Chondrocyte (in vitro differentiated cells): ENCODE results near the gene ZBTB8A. TPM values are rescaled to one million over a fixed set of nuclear protein-coding genes. Genes with fewer than 3 reads are reported as not detected.

ENCODE experiments used
- DNase-seq: peaks from one replicate; pipeline ENCODE4 v3.0.0; 2021; ENCODE audit warnings: mixed read lengths, low spot score
- H3K27ac Mint-ChIP-seq: one replicate; pipeline ENCODE4 v1.8.0; 2021; ENCODE audit warnings: mild to moderate bottlenecking, moderate library complexity, mixed read lengths; ENCODE audit not compliant: unreplicated experiment
- H3K27me3 Mint-ChIP-seq: 2 replicates; pipeline ENCODE4 v1.8.0; 2021; ENCODE audit warnings: low read depth, mixed read lengths
- H3K36me3 Mint-ChIP-seq: 2 replicates; pipeline ENCODE4 v1.8.0; 2021; ENCODE audit warnings: low read depth, mixed read lengths
- H3K4me1 Mint-ChIP-seq: 2 replicates; pipeline ENCODE4 v1.8.0; 2021; ENCODE audit warnings: low read depth, mild to moderate bottlenecking, mixed read lengths
- H3K4me3 Mint-ChIP-seq: one replicate; pipeline ENCODE4 v1.8.0; 2021; ENCODE audit warnings: mild to moderate bottlenecking, moderate library complexity, mixed read lengths; ENCODE audit not compliant: unreplicated experiment
- H3K9me3 Mint-ChIP-seq: 2 replicates; pipeline ENCODE4 v1.8.0; 2021; ENCODE audit warnings: low read depth, mixed read lengths
- CTCF ChIP-seq: fragments of 200-600 bp; sonication (generic); IDR thresholded peaks from 2 replicates; pipeline ENCODE4 v1.5.0; 2021; ENCODE audit warnings: antibody characterized with exemption, mild to moderate bottlenecking, moderate library complexity
- total RNA-seq: library from RNA; stranded (reverse); gene quantifications from 3 replicates; pipeline ENCODE4 v1.2.1, GENCODE V29; 2021

ZBTB8A gene
- total RNA-seq, 1 donor from 2014 or later, result 12.7 TPM

GRCh38 chr1:32644426-32644825 lies 105.2 kb downstream of the ZBTB8A start:
- H3K4me3 Mint-ChIP-seq, result no peak overlapping the region
- no peak for TF ChIP-seq CTCF
- no peaks in the 10 kb centered on the region for H3K36me3 Mint-ChIP-seq
- H3K27me3 Mint-ChIP-seq, result no peaks in the 10 kb centered on the region
- no peak overlapping the region for H3K27ac Mint-ChIP-seq
- H3K9me3 Mint-ChIP-seq, result no peaks in the 10 kb centered on the region
- peaks cover 18% of the 10 kb centered on the region for H3K4me1 Mint-ChIP-seq
- DNase-seq, result no peak

- TF ChIP-seq CTCF, result no peak
- Mint-ChIP-seq H3K27ac (peak overlapping the region; percentile 3), H3K27me3 (no peaks in the 10 kb centered on the region), H3K9me3 (no peaks in the 10 kb centered on the region), H3K4me1 (peaks cover 29% of the 10 kb centered on the region), H3K36me3 (no peaks in the 10 kb centered on the region), H3K4me3 (no peak overlapping the region)
- DNase-seq, result no peak
Measured at GRCh38 chr1:32647308-32648134, 108.3 kb downstream of the ZBTB8A start.

GRCh38 chr1:32650248-32650751 lies 111.1 kb downstream of the ZBTB8A start, which contains the start of gene ZBTB8OS:
TSS of gene ZBTB8OS (minus strand) at chr1:32650550. CDS start at chr1:32650529, 21 bp downstream.
- Mint-ChIP-seq H3K27ac (peak within 1 kb of the TSS; percentile 99), H3K9me3 (no peaks in the 10 kb centered on the region), H3K27me3 (no peaks in the 10 kb centered on the region), H3K4me1 (peaks cover 44% of the 10 kb centered on the region), H3K36me3 (peaks cover 4% of the 10 kb centered on the region), H3K4me3 (peak within 1 kb of the TSS; percentile 92)
- DNase-seq, result peak; percentile 93
- no peak for TF ChIP-seq CTCF

- peak within 1 kb of the TSS; percentile 92 for H3K4me3 Mint-ChIP-seq
- peaks cover 10% of the 10 kb centered on the region for H3K36me3 Mint-ChIP-seq
- no peaks in the 10 kb centered on the region for H3K9me3 Mint-ChIP-seq
- peak; percentile 29 for TF ChIP-seq CTCF
- peaks cover 50% of the 10 kb centered on the region for H3K4me1 Mint-ChIP-seq
- peak; percentile 98 for DNase-seq
- peak within 1 kb of the TSS; percentile 99 for H3K27ac Mint-ChIP-seq
- H3K27me3 Mint-ChIP-seq, result no peaks in the 10 kb centered on the region
Measured at GRCh38 chr1:32650752-32651460, 111.7 kb downstream of the ZBTB8A start, which contains the start of gene RBBP4. TSS of gene RBBP4 (plus strand) at chr1:32651208. CDS start at chr1:32651307, 99 bp downstream.

- TF ChIP-seq CTCF, result no peak
- Mint-ChIP-seq H3K27me3 (no peaks in the 10 kb centered on the region), H3K36me3 (peaks cover 11% of the 10 kb centered on the region), H3K27ac (peak overlapping the region; percentile 99), H3K4me3 (peak overlapping the region; percentile 92), H3K4me1 (peaks cover 51% of the 10 kb centered on the region), H3K9me3 (no peaks in the 10 kb centered on the region)
- no peak for DNase-seq
Measured at GRCh38 chr1:32651461-32652073, 112.3 kb downstream of the ZBTB8A start.
